ENCODE measurements around the gene LCN2. TPM values are rescaled to one million over a fixed set of nuclear protein-coding genes. Genes with fewer than 3 reads are reported as not detected.

Gene LCN2
- not detected in 2 replicates for total RNA-seq

DNA sequence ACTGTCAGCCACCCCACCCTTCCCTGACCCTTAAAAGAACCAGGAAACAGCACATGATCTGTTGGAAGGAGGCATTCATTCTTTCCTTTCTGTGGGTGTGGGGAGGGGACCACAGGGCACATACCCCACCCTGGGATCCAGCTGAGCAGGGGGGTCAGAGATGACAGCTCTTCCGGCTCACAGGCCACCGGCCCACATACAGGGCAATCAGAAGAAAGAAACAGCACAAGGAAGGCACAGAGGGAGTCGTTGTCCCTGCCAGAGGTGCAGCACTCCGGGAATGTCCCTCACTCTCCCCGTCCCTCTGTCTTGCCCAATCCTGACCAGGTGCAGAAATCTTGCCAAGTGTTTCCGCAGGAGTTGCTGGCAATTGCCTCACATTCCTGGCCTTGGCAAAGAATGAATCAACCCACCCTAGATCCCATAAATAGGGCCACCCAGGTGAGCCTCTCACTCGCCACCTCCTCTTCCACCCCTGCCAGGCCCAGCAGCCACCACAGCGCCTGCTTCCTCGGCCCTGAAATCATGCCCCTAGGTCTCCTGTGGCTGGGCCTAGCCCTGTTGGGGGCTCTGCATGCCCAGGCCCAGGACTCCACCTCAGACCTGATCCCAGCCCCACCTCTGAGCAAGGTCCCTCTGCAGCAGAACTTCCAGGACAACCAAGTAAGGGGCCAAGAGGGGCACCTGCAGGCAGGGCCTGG is at the start of gene LCN2:
Gene LCN2 (plus strand): TSS at position 453 of the 701 bp plus-strand sequence. CDS start 73 bp downstream, at position 526.

GRCh38 chr9:128127568-128127989 is 21.7 kb upstream of the LCN2 start, which contains the start of gene PTGES2:
Gene PTGES2, minus strand, starts transcription at chr9:128127729. Its CDS starts 12 bp downstream, at chr9:128127717.

DNA sequence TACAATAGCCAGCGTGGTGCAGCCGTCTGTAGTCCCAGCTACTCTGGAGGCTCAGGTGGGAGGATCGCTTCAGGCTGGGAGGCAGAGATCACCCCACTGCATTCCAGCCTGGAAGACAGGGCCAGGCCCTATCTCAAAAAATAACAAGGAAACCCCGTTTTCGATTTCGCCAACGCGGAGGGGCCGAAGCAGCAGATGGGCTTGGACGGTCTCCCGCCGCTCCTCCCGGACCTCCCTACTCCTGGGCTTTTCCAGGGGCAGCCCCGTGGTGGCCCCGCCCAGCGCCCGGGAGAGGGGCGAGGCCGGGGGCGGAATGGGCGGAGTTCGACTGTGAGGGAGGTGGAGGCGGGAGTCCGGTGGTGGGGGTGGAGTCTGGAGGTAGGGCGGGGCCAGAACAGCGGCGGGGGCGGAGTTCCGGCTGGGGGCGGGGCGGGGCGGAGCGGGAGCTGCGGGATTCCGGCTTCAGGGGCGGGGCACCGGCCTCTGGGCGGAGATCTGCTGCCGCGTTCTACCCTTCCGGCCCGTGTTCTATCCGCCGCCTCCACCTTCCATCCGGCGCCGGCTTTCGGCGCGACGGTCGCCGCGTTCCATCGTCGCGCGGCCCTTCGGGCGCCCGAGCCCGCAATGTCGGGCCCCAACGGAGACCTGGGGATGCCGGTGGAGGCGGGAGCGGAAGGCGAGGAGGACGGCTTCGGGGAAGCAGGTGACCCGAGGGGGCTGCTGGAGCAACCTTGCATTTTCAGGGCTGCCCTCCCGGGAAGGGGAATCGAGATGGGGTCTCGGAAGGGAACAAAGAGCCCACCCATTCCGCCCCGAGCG is 10.7 kb downstream of the LCN2 start, which contains the start of gene BBLN:
Gene BBLN (plus strand): TSS at position 482 of the 819 bp plus-strand sequence. CDS start 143 bp downstream, at position 625.

DNA sequence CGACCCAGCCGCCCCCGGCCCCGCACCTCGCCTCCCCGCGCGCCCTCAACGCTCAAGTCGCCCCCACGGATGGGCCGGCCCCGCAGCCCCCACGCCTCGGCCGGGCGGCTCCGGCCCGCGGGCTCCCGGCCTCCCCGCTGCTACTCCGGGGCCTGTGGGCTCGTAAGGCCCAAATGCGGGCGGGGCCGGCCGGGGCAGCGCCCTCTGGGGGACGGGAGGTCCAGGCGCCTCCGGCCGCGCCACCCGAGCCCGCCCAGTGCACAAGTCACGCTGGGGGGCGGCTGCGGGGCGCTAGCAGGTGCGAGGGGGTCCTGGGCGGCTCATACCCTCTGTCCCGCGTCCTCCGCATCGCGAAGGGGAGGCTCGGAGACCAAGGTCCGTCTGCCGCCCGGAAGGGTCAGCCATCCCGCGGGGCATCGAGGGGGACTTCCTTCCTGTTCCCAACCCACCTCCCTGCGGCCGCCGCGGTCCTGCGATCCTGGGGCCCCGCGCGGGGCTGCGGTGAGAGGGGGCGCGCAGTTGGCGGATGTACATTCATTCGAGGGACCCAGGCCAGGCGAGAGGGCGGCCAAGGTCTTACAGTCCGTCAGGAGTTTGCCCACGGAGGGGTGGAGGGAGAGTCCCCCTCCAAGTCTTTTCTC is 42.3 kb downstream of the LCN2 start, which contains the start of gene CIZ1:
Gene CIZ1 (minus strand): TSS at position 167 of the 641 bp plus-strand sequence. CDS start 715 bp downstream, outside the sequence.

Other genes with a start within 250 kb of the LCN2 start
- 78.7 and 81.3 TPM in 2 replicates for gene ST6GALNAC6, start 249.8 kb upstream of the LCN2 start, total RNA-seq
- gene ST6GALNAC4, start 232.4 kb upstream of the LCN2 start, total RNA-seq = 38.3 and 43.2 TPM in 2 replicates
- gene PIP5KL1, start 218.7 kb upstream of the LCN2 start, total RNA-seq = 0.71 and 1.2 TPM in 2 replicates
- gene DPM2, start 211.6 kb upstream of the LCN2 start, total RNA-seq = 17.5 and 30.6 TPM in 2 replicates
- gene EEIG1, start 168.5 kb upstream of the LCN2 start, total RNA-seq = 8.9 and 90.8 TPM in 2 replicates
- gene NAIF1, start 82.1 kb upstream of the LCN2 start, total RNA-seq = 9.2 and 14.4 TPM in 2 replicates
- gene SLC25A25, start 81.2 kb upstream of the LCN2 start, total RNA-seq = 20.2 and 21.1 TPM in 2 replicates
- gene PTGES2, start 21.7 kb upstream of the LCN2 start, total RNA-seq = 56.7 and 90.5 TPM in 2 replicates
- 256 and 309 TPM in 2 replicates for gene BBLN, start 10.8 kb downstream of the LCN2 start, total RNA-seq
- 45.0 and 49.4 TPM in 2 replicates for gene CIZ1, start 42.1 kb downstream of the LCN2 start, total RNA-seq
- 1.4 and 5.2 TPM in 2 replicates for gene DNM1, start 53.9 kb downstream of the LCN2 start, total RNA-seq
- gene GOLGA2, start 126.6 kb downstream of the LCN2 start, total RNA-seq = 101 and 105 TPM in 2 replicates
- gene SWI5, start 126.8 kb downstream of the LCN2 start, total RNA-seq = 57.1 and 57.4 TPM in 2 replicates
- 14.0 and 23.9 TPM in 2 replicates for gene TRUB2, start 173.0 kb downstream of the LCN2 start, total RNA-seq
- 51.6 and 57.2 TPM in 2 replicates for gene COQ4, start 173.4 kb downstream of the LCN2 start, total RNA-seq
- 16.1 and 19.9 TPM in 2 replicates for gene SLC27A4, start 191.1 kb downstream of the LCN2 start, total RNA-seq
- gene URM1, start 221.9 kb downstream of the LCN2 start, total RNA-seq = 40.6 and 45.3 TPM in 2 replicates

All from myometrial cell (primary cell).